Mucosa of descending colon (tissue), 3 donors: ENCODE results near the gene CD101. TPM values are rescaled to one million over a fixed set of nuclear protein-coding genes. Genes with fewer than 3 reads are reported as not detected.

ENCODE experiments used
- ATAC-seq: fragments of 200-7000 bp; cut with Tn5 transposase; one replicate; pipeline ENCODE4 v1.9.1; 2020; ENCODE audit warnings: mild to moderate bottlenecking, moderate library complexity
- DNase-seq, 3 donors: peaks; one replicate each; pipeline ENCODE4 v3.0.0-alpha.2; 2020
- H3K36me3 ChIP-seq: fragments of 200-600 bp; one replicate; pipeline ENCODE4 v1.8.0; 2021; ENCODE audit warnings: low read depth, mild to moderate bottlenecking
- H3K4me1 ChIP-seq: fragments of 200-600 bp; one replicate; pipeline ENCODE4 v1.8.0; 2021; ENCODE audit warnings: low read depth, mild to moderate bottlenecking
- H3K4me3 ChIP-seq: fragments of 200-600 bp; one replicate; pipeline ENCODE4 v1.8.0; 2021; ENCODE audit warnings: mild to moderate bottlenecking
- H3K9me3 ChIP-seq: fragments of 200-600 bp; one replicate; pipeline ENCODE4 v1.8.0; 2021; ENCODE audit warnings: mild to moderate bottlenecking
- intact Hi-C, 2 donors: fragments of 100-400 bp; cut with DNase I in 1 of 2; cut with micrococcal nuclease in 1 of 2; formaldehyde crosslinking; loops; one replicate each; pipeline versions ENCODE4 v1.11.0 to v1.11.1; 2022; cut with DNase I, micrococcal nuclease
- total RNA-seq, 3 donors: library from RNA; stranded (reverse); fragmentation: NEBNext Ultra II Directional in 2 of 3; extraction: Animal tissue kit (Norgen Biotek cat#: 25700) in 2 of 3; gene quantifications; one replicate each; pipeline versions ENCODE4 v1.2.1 to v1.2.4, GENCODE V29; 2021 to 2023
- TF ChIP-seq, protein P1 (sequence below): fragments of 200-600 bp; IDR thresholded peaks from one replicate; pipeline ENCODE4 v1.8.0; 2022; ENCODE audit warnings: antibody characterized with exemption, mild to moderate bottlenecking
- donor health status: DM: no; HTN: no; CAD: no; lungs with moderate emphysema.
- donor health status: DM: no; HTN: no; CAD: no.
- donor health status: DM: no; HTN: yes; CAD: no.

Gene CD101
- total RNA-seq, 3 donors from 2014 or later, result 4.6 to 6.1 (median 4.7) TPM

DNA sequence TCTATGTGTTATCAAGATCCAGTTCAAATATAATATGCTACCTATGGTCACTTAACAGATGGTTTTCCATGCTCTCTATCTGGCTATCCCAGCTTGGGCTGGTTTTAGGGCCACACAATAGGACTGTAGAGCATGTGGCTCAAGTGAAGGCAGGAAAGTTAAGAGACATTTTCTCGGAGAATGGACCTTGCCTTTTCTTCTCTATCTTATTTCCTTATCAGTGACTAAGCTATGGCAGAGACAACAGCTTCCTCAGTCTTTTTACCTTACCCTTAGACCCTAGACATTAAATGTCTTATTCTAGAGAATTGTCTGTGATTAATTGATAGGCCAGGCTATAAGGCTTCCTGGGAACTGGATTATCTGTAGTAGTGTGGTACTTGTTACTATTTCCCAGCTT lies 28.1 kb downstream of the CD101 start:
- intact Hi-C loops, result no loop called here
- TF ChIP-seq, protein P1, sequence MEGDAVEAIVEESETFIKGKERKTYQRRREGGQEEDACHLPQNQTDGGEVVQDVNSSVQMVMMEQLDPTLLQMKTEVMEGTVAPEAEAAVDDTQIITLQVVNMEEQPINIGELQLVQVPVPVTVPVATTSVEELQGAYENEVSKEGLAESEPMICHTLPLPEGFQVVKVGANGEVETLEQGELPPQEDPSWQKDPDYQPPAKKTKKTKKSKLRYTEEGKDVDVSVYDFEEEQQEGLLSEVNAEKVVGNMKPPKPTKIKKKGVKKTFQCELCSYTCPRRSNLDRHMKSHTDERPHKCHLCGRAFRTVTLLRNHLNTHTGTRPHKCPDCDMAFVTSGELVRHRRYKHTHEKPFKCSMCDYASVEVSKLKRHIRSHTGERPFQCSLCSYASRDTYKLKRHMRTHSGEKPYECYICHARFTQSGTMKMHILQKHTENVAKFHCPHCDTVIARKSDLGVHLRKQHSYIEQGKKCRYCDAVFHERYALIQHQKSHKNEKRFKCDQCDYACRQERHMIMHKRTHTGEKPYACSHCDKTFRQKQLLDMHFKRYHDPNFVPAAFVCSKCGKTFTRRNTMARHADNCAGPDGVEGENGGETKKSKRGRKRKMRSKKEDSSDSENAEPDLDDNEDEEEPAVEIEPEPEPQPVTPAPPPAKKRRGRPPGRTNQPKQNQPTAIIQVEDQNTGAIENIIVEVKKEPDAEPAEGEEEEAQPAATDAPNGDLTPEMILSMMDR, result no peak
- Histone ChIP-seq H3K9me3 (no peaks in the 10 kb centered on the region), H3K4me3 (no peak overlapping the region), H3K4me1 (no peaks in the 10 kb centered on the region), H3K36me3 (no peaks in the 10 kb centered on the region)
- DNase-seq (no peak), ATAC-seq (peak; percentile 38)

DNA sequence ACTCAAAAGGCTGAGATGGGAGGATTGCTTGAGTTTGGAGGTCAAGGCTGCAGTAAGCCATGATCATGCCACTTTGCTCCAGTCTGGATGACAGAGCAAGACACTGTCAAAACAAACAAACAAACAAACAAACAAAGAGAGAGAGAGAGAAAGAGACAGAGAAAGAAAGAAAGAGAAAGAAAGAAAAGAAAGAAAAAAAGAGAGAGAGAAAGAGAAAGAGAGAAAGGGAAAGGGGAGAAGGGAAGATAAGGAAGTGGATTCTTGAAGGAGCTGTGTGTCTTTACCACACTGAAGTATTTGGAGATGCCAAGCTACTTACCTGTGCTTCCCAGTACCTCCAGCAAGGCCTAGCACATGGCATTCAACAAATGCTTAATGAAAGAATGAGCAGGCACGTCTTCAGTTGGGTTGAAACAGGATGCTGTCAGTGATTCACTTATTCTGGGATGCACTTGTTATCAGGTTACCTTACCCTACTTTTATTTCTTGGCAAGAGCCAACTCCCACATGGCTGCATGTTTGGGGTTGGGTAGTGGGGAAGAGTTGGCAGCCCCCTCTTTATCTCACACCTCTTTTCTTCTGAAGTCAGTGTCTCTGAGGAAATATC lies 28.8 kb downstream of the CD101 start:
- Histone ChIP-seq H3K36me3 (no peaks in the 10 kb centered on the region), H3K4me3 (no peak overlapping the region), H3K9me3 (no peaks in the 10 kb centered on the region), H3K4me1 (no peaks in the 10 kb centered on the region)
- DNase-seq, result no peak
- no peak for ATAC-seq
- TF ChIP-seq, protein P1, result no peak
- intact Hi-C loops, result no loop called here

DNA sequence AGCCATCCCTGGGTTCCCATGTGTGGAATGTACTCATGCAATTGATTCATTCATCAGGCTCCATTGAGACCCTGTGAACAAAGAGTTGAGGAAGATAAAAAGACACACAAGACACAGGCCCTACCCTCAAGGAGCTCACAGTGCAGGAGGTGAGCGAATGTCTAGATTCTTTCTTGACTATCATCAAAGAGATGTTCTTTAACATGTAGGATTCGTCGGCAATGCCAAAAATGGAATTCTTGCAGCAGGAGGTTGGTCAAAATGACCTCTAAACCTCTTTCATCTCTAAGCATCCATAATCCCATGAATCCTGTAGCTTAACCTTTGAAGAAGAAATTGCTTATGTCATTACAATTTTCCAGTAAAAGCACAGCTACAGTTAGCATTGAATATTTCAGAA lies 30.7 kb downstream of the CD101 start:
- H3K36me3 ChIP-seq, result no peaks in the 10 kb centered on the region
- intact Hi-C loops, result no loop called here
- DNase-seq (no peak), ATAC-seq (no peak)
- H3K4me3 ChIP-seq, result no peak overlapping the region
- no peaks in the 10 kb centered on the region for H3K4me1 ChIP-seq
- TF ChIP-seq, protein P1, result no peak
- no peaks in the 10 kb centered on the region for H3K9me3 ChIP-seq

DNA sequence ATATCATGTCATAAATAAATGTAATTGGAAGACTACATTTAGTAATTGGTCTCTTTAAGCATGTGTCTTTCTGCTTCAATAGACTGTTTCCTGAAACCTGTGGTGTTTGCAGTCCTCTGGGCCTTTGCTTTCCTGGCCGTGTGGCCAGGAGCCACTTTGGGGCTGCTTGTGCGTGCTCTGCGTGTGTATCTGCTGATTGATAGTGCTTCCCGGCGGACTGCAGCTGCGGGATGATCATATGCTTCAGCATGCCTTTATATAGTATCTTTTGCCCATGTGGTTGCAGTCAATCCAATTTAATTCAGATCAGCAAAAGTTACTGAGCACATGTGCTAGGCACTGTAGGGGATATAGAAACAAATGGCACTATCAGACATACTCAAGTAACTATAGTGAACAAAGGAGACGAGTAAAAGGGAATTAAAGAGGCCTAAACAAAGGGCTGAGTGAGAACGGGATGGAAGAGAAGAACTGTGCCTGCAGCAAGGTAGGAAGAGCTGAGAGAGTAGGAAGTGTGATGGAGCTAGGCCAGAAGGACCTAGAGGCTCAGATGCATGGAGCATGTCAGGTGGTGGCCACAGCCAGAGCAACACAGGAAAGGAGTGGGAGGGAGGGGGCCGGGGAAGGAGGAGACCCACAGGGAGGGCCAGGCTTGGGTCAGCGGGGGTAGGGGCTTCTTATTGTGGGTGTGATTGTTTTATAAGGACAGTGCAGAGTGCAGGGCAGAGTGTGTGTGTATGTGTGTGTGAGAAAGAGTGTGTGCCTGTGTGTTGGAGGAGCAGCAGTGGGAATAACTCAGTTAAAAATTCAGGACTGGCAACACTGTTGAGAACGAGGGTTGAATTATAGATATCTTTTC lies 31.4 kb downstream of the CD101 start:
- H3K9me3 ChIP-seq, result no peaks in the 10 kb centered on the region
- DNase-seq (no peak), ATAC-seq (no peak)
- TF ChIP-seq, protein P1, result no peak
- intact Hi-C loops, result no loop called here
- no peaks in the 10 kb centered on the region for H3K4me1 ChIP-seq
- H3K4me3 ChIP-seq, result no peak overlapping the region
- no peaks in the 10 kb centered on the region for H3K36me3 ChIP-seq

DNA sequence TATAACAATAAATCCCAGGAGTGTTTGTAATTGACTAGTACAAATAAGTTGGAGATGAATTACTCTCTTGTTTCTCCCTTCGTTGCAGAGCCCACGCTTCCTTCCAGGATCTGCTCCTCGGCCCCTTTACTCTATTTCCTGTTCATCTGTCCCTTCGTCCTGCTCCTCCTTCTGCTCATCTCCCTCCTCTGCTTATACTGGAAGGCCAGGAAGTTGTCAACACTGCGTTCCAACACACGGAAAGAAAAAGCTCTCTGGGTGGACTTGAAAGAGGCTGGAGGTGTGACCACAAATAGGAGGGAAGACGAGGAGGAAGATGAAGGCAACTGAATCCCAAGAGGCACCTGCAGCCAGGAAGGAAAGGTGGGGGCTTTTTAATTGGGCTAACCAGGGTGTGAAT lies 32.2 kb downstream of the CD101 start:
- intact Hi-C loops, result no loop called here
- no peak for DNase-seq
- TF ChIP-seq, protein P1, result no peak
- no peaks in the 10 kb centered on the region for H3K9me3 ChIP-seq
- no peaks in the 10 kb centered on the region for H3K36me3 ChIP-seq
- H3K4me3 ChIP-seq, result no peak overlapping the region
- no peaks in the 10 kb centered on the region for H3K4me1 ChIP-seq
- no peak for ATAC-seq
